Measurements from ENCODE around the gene FCRL4.
"Not testable (repeated sequence)": the region's sequence is repeated elsewhere in the genome, so short reads cannot be mapped to it uniquely, and the experiment has no call there.

The FCRL4 gene

DNA sequence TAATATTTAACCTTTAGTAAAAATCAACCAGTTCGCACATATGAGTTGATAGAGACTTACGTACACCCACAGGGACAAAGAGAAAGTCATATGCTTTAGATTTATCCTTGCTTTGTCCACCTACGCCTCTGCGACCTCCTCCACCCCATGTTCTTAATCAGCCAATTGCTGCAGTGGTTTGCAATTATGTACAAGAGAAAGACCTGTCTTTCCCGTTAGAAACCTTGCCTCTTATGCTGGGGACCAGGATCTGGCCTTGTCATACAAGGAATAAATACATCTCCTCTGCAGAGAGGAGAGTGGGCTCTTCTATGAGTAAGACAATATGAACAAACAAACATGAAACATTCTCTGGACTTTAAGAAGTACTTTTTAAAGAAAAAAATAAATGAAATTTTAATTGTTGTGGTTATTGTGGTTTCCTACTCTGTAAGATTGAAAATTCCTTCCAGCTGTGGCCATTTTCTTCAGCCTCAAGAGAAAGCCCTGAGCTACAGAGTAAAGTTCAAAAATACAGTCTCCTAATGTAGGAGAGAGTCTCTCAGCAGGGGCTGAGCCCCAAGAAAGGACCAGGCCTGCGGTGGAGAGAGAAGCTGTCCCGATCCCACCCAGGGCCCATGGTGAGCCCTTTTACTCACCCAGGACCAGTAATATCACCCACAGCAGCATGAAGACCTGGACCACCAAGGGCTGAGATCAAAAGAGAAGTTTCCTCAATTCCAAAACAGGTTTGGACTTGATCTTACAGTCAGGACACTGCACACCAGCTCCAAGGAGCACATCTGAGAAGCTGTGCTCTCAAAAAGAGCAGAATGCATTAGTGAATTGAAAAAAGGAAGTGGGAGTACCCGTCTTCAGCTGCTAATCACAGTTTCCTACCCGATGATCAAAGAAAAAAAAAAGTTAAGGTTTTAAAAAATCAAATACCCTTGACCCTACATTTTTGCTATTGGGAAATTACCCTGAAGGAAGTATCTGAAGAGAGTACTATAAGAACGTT lies 45.9 kb downstream of the FCRL4 start, which contains the start of gene FCRL5:
Gene FCRL5 (minus strand): TSS at position 822 of the 1,000 bp plus-strand sequence. CDS start 153 bp downstream, at position 669.
- no peak for DNase-seq

DNA sequence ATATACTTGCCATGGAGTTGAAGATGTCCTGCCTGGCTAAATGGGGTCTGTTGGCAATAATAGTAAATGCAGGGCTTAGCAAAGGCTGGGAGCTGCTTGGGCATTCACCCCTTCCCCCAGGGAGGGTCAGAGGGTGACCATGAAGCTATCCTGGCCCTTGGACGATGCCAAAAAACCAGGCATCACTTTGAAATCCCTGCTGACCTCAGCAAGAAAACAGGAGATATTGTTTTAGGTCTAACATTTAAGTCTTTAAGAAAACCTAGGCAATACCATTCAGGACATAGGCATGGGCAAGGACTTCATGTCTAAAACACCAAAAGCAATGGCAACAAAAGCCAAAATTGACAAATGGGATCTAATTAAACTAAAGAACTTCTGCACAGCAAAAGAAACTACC lies 49.8 kb downstream of the FCRL4 start:
- DNase-seq: not testable (repeated sequence)

GRCh38 chr1:157542676-157543075 lies 55.2 kb downstream of the FCRL4 start:
- no peak for DNase-seq

DNA sequence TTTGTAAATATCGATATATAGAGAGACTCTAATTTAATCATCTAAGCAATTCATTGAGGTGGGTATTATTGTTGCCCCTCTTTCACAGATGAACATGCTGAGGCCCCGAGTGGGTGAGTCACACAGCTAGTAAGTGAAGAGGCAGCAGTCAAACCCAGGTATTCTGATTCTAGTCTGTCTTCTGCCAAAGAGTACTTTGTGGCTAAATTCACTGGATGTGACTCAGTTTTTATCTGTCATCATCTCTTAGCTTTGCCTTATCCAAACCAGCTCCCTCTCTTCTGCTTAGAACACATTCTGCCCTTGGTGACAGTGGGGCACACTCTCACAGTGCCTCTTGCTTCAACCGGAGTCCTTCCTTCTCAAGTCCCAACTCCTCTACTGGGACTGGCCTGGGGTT lies 57.0 kb downstream of the FCRL4 start:
- no peak for DNase-seq

- no peak for DNase-seq
Measured at GRCh38 chr1:157540160-157540748, 57.6 kb downstream of the FCRL4 start.

- no peak for DNase-seq
Measured at GRCh38 chr1:157539568-157539967, 58.3 kb downstream of the FCRL4 start.

DNA sequence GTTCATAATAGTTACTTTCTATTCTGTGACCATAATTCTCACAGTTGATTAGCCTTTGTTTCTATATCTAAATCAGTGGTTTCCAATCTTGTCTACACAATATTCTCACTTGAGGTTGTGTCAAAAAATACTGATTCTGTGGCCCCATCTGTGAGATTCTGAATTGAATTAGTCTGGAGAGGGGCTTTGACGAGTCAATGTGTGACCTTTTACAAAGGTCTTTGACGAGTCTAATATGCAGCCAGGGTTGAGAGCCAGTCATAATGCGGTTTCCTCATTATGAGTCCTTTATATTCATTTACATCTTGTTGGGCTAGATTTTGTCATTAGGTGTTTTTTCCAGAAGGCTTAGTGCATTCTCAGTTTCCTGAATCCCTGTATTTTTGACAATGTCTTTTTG lies 65.3 kb downstream of the FCRL4 start:
- DNase-seq: no peak

- DNase-seq: no peak
Measured at GRCh38 chr1:157523774-157524493, 74.0 kb downstream of the FCRL4 start.
